Measurements from ENCODE around the gene ERC2.

The ERC2 gene

DNA sequence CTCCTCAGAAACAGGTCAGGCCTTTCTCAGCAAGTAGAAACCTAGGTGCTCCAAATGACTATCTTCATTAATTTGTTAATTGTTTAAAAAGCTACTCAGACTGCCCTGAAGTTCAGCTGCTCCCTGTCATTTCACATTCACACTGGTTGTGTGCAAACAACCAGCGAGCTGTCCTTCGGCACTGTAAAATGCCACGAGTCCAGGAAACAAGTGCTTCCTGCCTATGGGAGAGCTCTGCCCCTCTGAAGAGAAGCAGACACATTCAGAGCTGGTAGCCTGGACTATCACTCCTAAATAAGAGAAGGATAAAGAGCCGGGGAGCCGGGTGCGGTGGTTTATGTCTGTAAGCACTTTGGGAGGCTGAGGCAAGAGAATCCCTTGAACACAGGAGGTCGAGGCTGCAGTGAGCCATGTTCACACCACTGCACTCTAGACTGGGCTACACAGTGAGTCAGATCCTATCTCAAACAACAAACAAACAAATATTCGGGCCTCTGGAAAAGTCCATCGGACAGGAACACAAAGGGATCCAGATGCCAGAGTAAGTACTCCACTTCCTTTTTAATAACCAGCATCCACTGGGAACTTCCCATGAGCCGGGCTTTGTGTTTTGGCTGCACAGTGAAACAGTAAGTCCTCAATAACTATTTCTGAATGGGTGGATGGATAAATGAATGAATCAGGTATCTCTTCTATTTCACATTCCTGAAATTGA lies 866.7 kb downstream of the ERC2 start:
- DNase-seq: no peak

DNA sequence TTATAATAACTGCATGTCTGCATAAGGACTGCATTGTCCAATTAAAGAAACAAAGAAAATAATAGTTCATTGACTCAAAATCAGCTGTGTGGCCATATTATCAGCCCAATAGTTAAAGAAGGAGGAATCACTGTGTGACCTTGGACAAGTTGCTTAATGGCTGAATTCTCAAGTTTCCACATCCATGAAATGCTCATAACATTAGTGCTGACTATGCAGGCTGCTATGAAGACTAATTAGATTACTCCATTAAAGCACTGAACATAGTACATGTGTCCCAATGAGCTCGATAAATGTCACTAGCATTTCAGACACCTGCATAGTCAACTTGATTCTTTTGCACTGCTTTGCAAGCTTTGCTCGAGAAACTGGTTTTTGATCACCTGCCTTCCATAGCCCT lies 870.0 kb downstream of the ERC2 start:
- no peak for DNase-seq

DNA sequence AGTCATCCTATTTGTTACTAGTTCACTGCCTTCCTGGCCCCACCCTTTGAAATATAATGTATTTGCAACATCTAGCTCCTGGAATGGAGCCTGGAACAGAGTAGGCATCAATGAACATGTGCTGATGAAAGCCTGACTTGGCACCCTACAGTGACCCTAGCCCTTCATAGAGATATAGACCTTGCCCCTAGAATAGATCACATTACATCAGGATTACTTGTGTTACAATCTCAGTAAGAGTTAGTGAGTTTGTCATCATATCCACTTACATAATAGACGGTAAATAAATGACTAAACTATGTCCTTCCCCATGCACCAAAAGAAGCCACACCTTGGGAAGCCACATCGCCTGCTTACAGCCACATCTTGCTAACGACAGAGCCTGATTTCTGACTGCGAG lies 870.6 kb downstream of the ERC2 start:
- no peak for DNase-seq

DNA sequence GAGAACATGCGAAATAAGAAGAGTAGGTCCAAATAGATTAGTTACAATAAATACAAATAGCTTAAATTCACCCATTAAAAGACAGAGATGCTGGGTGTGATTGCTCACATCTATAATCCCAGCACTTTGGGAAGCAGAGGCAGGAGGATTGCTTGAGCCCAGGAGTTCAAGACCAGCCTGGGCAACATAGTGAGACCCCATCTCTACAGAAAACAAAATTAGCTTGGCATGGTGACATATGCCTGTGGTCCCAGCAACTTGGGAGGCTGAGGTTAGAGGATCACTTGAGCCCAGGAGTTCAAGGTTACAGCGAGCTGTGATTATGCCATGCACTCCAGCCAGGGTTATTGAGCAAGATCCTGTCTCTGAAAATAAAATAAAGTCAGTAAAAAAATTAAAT lies 872.1 kb downstream of the ERC2 start:
- DNase-seq: no peak

DNA sequence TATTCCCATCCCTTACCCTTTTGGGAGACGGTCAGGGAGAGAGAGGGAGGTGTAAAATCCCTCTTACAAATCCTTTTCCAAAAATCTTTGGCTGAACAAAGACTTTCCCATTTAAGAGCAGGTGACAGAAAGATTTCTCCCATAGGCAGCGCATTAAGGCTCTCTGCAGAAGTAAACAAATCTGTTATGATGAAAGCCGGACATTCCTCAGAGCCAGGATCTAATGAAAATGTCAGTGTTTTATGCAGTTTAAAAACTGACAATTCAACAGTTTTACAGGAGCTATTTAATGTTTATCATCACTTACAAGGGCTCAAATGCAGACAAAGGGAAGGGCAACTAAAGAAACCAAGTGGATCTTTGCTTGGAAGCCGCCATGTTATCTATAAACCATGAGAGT lies 872.8 kb downstream of the ERC2 start:
- DNase-seq: no peak

DNA sequence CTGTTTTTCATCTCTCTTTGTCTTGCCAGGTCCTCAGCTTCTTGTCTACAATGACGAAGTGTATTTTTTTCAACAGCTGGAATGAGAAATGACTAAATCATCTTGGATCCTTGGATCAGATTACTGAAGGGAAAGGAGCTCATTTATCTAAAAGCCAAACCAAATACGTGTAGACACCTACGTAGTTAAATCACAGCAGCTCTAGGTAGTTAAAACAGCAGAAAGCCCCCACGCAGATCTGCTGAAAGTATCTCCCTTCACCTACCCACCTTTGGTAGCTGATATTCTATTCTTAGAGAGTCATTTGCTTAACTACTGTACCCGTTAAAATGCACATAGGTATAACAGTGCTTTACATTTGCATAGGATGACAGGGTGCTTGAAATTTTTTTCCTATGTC lies 875.7 kb downstream of the ERC2 start:
- DNase-seq: no peak

DNA sequence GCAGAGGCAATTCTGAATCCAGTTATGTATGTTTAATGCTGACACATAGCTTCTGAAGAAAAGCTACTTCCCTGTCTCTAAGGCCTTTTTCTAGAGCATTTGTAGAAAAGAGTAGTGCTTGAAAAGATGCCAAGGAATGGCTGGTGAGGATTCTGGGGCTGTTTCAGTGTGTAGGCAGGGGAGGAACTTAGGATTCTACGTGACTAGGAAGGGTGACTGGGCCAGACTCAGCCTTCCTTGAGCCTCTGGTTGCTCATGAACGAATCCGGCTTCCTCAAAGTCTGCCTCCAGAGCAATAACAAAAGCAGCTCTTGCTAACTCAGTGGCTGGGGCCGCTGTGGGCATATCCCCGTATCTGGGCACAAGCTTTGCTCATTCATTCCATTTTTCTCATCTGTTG lies 876.4 kb downstream of the ERC2 start:
- no peak for DNase-seq

DNA sequence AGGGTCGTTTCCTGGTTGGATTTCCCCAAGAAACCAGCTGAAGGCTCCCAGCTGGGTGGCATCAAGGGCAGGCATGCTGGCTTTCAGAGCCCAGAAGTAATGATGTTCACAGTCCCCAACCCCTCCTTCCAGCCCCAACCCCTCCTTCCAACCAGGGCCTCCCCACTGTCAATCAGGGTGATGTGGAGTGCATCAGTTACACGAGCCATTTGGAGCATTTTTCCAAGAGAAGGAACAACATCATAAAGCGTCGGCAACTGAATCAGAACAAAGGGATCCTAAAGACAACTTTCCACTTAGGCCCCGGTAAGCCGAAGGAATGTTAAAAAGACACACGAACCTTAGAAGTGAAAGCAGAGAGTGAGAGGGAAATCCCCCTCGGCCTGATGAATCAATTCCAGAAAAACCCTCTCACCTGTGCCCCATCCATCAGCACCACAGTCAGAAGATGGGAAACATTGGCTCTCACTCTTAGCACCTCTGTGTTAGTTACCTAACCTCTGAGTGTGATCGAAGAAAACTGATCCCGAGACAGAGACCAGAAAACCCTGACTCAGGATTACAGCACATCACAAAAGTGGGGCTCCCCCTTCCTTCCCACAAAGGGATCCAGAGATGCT lies 880.0 kb downstream of the ERC2 start:
- no peak for DNase-seq

DNA sequence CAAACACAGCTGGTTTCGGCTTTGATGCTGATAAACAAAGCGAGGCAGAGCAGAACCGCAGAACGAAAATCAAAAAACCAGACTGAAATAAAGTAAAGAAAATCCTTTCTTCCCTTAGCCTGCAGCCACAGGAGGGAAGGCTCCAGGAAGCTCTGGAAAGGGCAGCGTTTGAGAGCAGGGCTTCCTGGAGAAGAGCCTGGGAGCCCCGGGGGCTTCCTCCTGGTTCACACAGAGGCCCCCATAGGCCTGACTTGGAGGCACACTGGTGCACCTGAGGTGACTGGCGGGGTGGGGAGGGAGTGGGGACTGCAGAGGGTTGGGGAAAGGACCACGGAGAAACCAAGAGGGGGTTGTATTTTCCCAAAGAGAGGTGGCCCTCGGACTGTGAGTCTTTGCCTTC lies 882.4 kb downstream of the ERC2 start:
- DNase-seq: no peak

DNA sequence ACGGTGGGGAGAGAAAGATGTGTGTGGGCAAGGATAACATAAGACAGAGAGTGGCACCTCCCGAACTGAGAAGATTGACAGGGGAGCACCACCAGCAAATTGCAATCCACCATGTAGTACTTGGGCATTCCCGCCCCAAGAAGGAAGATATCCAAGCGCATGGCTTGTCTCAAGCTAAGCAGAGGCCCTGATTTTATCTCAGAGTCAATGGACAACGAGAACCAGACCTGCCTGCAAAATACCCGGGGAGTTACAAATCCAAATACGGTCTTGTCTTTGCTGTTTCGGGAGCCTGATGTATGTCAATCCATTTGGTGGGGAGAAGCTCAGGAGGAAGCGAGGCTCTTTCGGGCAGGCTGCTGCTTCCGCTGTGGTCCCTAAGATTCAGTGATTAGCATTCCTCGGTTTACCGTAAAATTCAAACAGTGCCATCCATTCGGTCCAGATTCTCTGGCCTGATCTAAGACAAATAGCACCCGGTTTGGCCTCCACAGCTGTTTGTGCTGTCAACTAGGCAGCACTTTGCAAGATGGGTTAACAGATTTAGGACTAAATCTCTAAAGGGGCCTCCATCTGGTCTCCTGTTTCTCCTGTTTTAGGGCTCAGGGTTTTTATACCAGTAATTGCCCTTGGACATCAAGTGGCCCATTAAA lies 883.4 kb downstream of the ERC2 start:
- no peak for DNase-seq

DNA sequence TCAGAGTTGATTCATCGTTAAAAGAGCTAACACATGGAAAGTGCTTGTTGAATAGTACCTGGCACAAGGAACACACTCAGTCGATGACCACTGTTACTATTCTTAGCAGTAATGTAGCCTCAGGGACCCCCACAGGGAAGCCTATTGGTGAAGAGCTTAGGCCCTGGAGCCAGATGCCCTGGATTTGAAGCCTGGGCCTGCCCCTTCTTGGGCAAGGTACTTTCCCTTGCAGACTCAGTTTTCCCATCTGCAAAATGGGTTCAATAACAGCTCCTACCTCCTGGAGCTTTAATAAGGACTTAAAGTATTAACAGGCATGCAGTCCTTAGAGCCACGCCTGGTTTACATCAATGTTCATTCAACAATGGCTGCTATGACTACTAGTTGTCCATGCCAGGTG lies 884.2 kb downstream of the ERC2 start:
- no peak for DNase-seq

DNA sequence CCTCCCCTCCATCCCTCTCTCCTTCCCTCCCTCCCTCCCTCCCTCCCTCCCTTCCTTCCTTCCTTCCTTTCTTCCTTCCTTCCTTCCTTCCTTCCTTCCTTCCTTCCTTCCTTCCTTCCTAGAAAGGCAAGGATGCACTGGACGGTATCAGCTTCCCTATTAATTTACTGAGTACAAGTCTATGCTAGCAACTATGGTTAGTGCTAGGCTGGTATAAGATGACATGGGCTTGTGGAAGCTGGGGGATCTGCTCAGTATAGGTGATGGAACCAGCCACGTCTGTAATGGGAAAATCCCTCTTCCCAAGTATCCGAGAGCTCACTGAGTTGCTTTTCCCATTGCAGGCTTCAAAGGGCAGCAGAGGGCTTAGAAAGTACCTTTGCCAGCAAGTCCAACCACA lies 884.8 kb downstream of the ERC2 start:
- DNase-seq: no peak

DNA sequence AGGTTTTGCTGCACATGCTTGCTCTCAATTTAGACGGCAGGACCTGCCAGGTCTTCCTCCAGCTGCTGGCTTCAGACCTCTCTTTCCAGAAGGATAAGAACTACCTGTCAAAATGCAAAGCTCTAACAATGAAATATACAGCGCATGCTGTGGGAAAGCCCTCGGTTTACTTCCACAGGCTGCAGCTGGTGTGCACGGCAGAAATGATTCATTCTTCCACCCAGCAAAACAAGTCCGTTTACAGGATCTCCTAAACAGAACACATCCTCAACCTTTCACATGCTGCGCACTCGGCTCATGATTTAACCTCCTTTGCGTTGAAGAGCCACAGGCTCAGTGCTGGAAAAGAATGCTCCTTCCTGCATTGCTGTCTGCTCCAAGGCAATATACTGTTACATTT lies 888.8 kb downstream of the ERC2 start:
- no peak for DNase-seq

DNA sequence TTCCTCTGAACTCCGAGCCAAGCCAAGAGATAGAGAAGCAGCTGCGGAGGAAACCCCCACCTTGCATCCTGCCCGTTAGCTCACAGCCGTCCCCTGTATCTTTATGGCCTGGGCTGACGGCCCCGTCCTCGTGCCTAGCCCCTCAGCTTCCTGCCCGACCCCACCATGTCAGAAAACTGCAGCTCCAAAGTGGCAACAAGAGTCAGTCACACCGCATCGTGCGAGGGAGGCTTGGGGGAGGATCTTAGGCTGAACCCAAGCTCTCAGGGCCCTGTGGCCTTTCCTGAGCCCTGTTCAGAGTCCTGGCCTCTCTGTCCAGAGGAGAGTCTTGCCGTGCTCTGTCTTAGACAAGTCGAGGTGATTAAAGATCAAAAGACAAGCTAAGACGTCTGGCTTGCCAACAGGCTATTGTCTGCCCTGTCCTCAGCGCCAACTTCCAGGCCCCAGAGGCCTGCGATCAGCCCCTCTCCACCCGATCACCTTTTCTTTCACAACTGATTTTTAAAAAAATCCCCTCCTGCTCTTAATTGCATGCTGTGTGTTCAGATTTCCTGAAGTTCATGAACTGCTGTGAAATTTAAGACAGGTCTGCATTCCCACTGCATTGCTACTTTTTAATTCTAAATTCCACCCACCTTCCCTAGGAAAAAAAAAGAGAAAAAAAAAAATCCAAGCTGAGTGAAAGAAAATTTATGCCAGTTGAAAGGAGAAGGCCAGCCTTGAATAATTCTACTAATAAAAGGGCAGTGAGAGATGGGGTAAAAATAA lies 891.5 kb downstream of the ERC2 start:
- no peak for DNase-seq

DNA sequence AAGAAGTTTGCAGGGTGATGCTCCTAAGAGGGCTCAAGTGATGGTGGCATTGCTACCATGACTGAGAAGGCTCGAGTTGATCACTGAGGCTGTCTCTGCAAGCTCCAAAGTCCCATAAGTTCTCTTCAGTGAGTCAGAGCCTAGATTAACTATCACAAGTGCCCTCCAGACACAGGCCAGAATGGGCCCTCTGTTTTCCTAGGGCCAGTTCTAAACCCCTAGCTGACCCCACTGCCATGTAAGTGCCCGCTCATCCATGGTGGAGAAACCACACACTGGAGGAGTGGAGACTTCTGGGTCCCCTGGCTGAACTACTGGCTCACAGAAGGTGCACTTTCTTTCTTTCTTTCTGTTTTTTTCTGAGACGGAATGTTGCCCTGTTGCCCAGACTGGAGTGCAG lies 893.6 kb downstream of the ERC2 start:
- no peak for DNase-seq

DNA sequence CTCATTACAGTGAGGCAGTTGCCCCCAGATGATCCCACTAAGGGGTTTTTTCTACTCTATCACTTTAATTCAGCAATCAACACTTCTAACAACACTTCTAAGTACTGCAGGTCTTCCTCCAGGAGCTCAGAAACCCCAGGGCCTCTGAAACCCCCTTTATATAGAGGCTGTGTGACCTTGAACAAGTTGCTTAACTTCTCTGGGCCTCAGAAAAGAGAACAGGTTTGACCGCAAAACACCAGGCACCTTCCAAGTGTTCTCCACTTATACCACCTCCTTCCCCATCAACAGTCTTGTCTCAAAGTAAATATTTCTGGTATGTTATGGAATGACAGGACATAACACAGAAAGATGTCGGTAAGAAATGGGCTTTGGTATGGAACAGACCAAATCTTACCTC lies 895.5 kb downstream of the ERC2 start:
- DNase-seq: no peak

DNA sequence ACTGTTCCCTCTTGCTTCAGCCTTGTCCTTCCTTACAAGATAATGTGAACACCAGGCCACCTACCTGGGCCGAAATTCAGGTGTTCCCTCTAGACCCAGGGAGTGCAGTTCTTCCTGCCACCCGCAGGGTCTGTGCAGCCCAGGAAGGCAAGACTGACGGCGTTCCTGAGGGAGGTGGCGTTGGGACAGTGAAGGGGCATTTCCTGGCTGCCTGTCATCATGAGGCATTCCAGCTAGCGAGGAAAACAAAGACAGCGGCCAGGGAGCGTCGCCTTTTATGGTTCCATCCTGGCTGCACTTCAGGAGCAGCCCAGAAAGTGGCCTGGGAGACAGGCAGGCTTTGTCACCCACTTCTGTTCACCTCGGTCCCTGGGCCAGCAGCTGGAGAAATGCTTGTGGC lies 896.4 kb downstream of the ERC2 start:
- no peak for DNase-seq

DNA sequence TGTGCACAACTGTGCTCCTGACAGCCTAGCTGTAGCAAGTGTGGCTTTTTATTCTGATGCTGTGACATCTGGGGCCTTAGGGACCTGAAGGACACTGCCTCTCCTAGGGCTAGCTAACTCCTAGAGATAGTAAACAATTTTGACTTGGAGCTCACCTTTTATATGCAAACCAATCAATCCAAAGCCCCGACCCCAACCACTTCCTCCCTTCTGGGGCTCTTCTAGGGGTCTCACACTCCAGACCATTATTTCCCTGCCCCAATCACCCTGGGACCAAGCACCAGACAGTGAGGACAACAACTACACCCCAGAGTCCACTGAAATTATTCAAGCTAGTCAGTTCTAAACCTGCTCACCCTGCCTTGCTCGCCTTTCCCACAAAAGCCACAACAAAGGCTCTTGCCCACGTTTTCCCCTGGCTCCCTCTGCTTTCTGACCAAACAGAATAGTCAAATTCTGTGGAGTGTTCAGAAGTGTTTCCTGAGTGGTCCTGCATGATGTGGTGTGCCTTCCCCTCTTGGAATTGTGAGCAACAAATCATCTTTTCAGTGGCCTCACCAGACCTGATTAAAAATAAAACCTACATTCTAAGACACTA lies 897.0 kb downstream of the ERC2 start:
- DNase-seq: no peak

DNA sequence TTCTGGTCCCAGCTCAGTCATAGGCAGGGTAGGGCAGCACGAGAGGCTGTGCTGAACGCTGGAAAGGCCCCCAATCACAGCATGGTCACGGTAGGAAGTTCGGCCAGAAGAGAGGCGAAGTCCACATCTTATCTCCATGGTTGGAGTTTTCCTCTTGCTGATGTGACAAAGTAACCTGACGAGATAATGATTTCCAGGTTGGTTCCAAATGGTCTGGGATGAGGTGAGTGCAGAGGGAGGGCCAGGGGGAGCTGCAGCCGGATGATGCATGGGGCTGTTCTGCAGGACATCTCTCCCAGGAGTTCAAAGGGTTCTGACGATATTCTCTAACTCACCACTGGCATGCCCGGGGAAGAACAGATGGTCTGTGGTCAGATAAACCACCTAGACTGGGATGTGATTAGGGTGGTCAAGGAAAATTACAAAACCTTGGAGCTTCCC lies 898.0 kb downstream of the ERC2 start:
- peak; percentile 86 for DNase-seq

DNA sequence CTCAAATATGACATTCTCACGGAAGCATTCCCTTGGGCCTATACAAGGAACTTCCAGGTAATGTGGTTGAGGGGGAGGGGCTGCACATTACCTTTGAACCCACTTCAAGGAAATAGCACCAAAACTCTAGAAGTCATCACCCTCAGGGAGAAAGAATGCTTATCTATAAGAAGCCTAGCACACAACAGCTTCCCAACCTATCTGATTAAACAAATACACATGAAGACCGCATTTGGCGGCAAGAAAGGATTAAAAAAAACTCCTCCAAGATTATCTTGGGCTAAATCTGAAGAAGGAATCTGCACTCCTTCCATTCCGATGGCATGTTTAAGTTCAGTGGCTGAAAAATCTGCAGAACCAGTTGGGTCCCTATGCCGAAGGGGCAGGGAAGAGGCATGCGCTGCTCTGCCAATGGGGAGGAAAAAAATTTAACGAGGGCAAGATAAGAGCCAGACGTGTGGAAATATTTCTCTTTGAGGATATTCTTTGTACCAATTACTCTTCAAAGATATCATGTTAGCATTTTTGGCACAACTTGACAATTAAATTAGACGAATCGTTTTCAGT lies 899.2 kb downstream of the ERC2 start:
- peak; percentile 43 for DNase-seq

DNA sequence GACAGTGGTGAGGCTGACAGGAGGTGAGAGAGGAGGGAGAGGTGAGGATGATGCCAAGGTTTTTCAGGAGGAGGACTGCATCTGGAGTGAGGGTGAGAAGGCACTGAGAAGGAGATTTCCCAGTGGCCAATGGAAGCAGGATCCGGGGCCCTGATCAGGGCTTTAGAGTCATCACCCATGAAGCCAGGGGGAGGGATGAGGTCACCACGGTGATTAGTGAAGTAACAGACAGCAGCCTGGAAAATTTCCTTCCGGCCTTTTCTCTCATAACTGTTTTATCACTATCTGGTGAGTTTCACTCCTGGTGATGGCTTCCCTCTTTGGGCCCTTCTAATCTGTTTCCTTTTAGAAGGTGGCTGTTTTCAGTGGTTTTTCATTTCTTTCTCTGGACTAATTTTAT lies 900.7 kb downstream of the ERC2 start:
- peak; percentile 44 for DNase-seq

DNA sequence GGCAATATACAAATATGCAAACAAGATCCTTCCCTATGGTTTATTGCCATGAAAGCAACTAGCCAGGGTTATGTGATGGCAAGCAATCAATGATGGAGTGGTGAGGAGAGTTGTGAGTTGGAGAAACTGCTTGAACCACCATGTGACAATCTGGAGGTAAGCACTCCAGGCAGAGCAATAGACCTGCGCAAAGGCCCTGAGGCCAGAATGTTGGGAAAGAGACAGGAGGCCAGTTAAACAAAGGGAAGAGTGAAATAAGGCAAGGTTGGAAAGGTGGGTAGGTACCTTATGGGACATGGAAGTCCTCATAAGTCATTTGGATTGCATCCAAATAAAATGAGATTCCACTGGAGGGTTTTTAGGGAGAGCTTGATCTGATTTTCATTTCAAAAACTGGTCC lies 901.1 kb downstream of the ERC2 start:
- DNase-seq: no peak

DNA sequence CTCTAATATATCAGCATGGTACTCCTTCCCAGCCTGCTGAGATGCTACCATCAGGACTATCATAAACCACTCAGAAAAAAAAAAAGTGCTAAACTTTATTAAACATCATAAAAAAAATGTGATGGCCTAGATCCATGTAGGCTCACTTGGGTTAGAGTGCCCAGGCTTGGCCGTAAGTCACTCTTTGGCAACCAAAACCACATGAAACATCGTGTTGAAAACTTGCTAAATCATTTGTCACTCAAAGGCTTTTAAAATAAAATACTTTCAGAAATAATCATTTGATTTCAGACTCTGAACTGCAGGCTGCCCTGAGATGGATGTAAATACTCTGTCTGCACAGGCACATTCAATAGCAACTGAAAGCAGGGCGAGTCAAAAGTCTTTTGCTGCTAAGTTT lies 902.7 kb downstream of the ERC2 start:
- DNase-seq: no peak

All from NCI-H226 (cell line).